Colonic mucosa (tissue), 4 donors: ENCODE measurements around the gene MBD5. TPM values are rescaled to one million over a fixed set of nuclear protein-coding genes. Genes with fewer than 3 reads are reported as not detected.

Experiments
- DNase-seq: peaks from one replicate; pipeline ENCODE4 v3.0.0-alpha.2; 2020
- H3K27ac ChIP-seq: fragments of 200-600 bp; one replicate; pipeline ENCODE4 v1.8.0; 2021
- H3K27me3 ChIP-seq: fragments of 200-600 bp; one replicate; pipeline ENCODE4 v1.8.0; 2021
- H3K36me3 ChIP-seq: fragments of 200-600 bp; one replicate; pipeline ENCODE4 v1.8.0; 2021
- H3K4me1 ChIP-seq: fragments of 200-600 bp; one replicate; pipeline ENCODE4 v1.8.0; 2021; ENCODE audit warnings: mild to moderate bottlenecking
- H3K4me3 ChIP-seq: fragments of 200-600 bp; one replicate; pipeline ENCODE4 v1.8.0; 2021
- H3K9ac ChIP-seq, 2 donors: one replicate each; pipeline ENCODE4 v1.7.0; 2013; ENCODE audit warnings: control low read depth in 2 of 2, low read depth in 2 of 2, low read length in 2 of 2
- H3K9me3 ChIP-seq: fragments of 200-600 bp; one replicate; pipeline ENCODE4 v1.8.0; 2021
- CTCF ChIP-seq: fragments of 200-600 bp; IDR thresholded peaks from one replicate; pipeline ENCODE4 v1.8.0; 2022; ENCODE audit warnings: antibody characterized with exemption, mild to moderate bottlenecking
- intact Hi-C: fragments of 100-400 bp; cut with DNase I; formaldehyde crosslinking; loops from one replicate; pipeline ENCODE4 v1.14.1; 2022
- total RNA-seq, 2 donors: library from RNA; stranded (reverse); fragmentation: NEBNext Ultra II Directional in 1 of 2; extraction: Animal tissue kit (Norgen Biotek cat#: 25700) in 1 of 2; gene quantifications; one replicate each; pipeline ENCODE4 v1.2.1, GENCODE V29; 2021
- donor health status: healthy.
- donor health status: DM: no; HTN: no; CAD: no.
- donor health status: DM: no; HTN: no; CAD: no.

The MBD5 gene
- total RNA-seq, 2 donors from 2014 or later: 26.7 to 29.6 TPM

GRCh38 chr2:148351437-148352143, 330.7 kb downstream of the MBD5 start:
- Histone ChIP-seq H3K27me3 (no peaks in the 10 kb centered on the region), H3K9ac (no peak overlapping the region)
- intact Hi-C loops: no loop called here

GRCh38 chr2:148358375-148358774, 337.5 kb downstream of the MBD5 start:
- no peaks in the 10 kb centered on the region for H3K27me3 ChIP-seq
- no peak overlapping the region for H3K9ac ChIP-seq
- no peak for DNase-seq
- H3K36me3 ChIP-seq: no peaks in the 10 kb centered on the region
- no peak overlapping the region for H3K4me3 ChIP-seq
- intact Hi-C loops: no loop called here
- H3K27ac ChIP-seq: no peak overlapping the region
- H3K4me1 ChIP-seq: no peaks in the 10 kb centered on the region
- TF ChIP-seq CTCF: no peak
- no peaks in the 10 kb centered on the region for H3K9me3 ChIP-seq

More at GRCh38 chr2:148351437-148352143, 330.7 kb downstream of the MBD5 start:
- no peak for DNase-seq
- no peak overlapping the region for H3K27ac ChIP-seq
- H3K4me3 ChIP-seq: no peak overlapping the region
- no peaks in the 10 kb centered on the region for H3K4me1 ChIP-seq
- H3K9me3 ChIP-seq: no peaks in the 10 kb centered on the region
- no peaks in the 10 kb centered on the region for H3K36me3 ChIP-seq
- no peak for TF ChIP-seq CTCF

GRCh38 chr2:148360662-148361061, 339.8 kb downstream of the MBD5 start:
- Histone ChIP-seq H3K9me3 (no peaks in the 10 kb centered on the region), H3K4me3 (no peak overlapping the region), H3K4me1 (no peaks in the 10 kb centered on the region), H3K9ac (no peak overlapping the region), H3K27ac (no peak overlapping the region), H3K27me3 (no peaks in the 10 kb centered on the region), H3K36me3 (no peaks in the 10 kb centered on the region)
- intact Hi-C loops: no loop called here
- TF ChIP-seq CTCF: no peak
- no peak for DNase-seq

GRCh38 chr2:148362144-148362796, 341.4 kb downstream of the MBD5 start:
- Histone ChIP-seq H3K9ac (no peak overlapping the region), H3K27me3 (no peaks in the 10 kb centered on the region), H3K4me1 (no peaks in the 10 kb centered on the region), H3K4me3 (no peak overlapping the region), H3K36me3 (no peaks in the 10 kb centered on the region), H3K9me3 (no peaks in the 10 kb centered on the region), H3K27ac (no peak overlapping the region)
- TF ChIP-seq CTCF: no peak
- intact Hi-C loops: no loop called here
- no peak for DNase-seq

GRCh38 chr2:148375214-148375613, 354.3 kb downstream of the MBD5 start:
- Histone ChIP-seq H3K4me3 (no peak overlapping the region), H3K9ac (no peak overlapping the region), H3K27me3 (no peaks in the 10 kb centered on the region), H3K4me1 (no peaks in the 10 kb centered on the region), H3K36me3 (no peaks in the 10 kb centered on the region), H3K27ac (no peak overlapping the region), H3K9me3 (no peaks in the 10 kb centered on the region)
- TF ChIP-seq CTCF: no peak
- intact Hi-C loops: no loop called here
- DNase-seq: no peak
